ENCODE measurements around the gene TCOF1. TPM values are rescaled to one million over a fixed set of nuclear protein-coding genes. Genes with fewer than 3 reads are reported as not detected.

The TCOF1 gene
- total RNA-seq, 2 donors from 2014 or later = 17.3 to 68.5 TPM

GRCh38 chr5:150386024-150386855 is 28.7 kb downstream of the TCOF1 start:
- no peak for DNase-seq
- Histone ChIP-seq H3K27me3 (no peaks in the 10 kb centered on the region), H3K4me3 (no peak overlapping the region), H3K36me3 (peaks cover 5% of the 10 kb centered on the region), H3K4me1 (no peaks in the 10 kb centered on the region), H3K27ac (no peak overlapping the region), H3K9me3 (no peaks in the 10 kb centered on the region), H3K9ac (ENCODE audit: low read depth in 2 of 2, low read length in 2 of 2) (peak overlapping the region in 1 of 2 donors; percentile 2)
- intact Hi-C loops (cut with DNase I) = no loop called here
- TF ChIP-seq, protein P1, sequence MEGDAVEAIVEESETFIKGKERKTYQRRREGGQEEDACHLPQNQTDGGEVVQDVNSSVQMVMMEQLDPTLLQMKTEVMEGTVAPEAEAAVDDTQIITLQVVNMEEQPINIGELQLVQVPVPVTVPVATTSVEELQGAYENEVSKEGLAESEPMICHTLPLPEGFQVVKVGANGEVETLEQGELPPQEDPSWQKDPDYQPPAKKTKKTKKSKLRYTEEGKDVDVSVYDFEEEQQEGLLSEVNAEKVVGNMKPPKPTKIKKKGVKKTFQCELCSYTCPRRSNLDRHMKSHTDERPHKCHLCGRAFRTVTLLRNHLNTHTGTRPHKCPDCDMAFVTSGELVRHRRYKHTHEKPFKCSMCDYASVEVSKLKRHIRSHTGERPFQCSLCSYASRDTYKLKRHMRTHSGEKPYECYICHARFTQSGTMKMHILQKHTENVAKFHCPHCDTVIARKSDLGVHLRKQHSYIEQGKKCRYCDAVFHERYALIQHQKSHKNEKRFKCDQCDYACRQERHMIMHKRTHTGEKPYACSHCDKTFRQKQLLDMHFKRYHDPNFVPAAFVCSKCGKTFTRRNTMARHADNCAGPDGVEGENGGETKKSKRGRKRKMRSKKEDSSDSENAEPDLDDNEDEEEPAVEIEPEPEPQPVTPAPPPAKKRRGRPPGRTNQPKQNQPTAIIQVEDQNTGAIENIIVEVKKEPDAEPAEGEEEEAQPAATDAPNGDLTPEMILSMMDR (IDR thresholded peaks at IDR 0.05) = no peak

DNA sequence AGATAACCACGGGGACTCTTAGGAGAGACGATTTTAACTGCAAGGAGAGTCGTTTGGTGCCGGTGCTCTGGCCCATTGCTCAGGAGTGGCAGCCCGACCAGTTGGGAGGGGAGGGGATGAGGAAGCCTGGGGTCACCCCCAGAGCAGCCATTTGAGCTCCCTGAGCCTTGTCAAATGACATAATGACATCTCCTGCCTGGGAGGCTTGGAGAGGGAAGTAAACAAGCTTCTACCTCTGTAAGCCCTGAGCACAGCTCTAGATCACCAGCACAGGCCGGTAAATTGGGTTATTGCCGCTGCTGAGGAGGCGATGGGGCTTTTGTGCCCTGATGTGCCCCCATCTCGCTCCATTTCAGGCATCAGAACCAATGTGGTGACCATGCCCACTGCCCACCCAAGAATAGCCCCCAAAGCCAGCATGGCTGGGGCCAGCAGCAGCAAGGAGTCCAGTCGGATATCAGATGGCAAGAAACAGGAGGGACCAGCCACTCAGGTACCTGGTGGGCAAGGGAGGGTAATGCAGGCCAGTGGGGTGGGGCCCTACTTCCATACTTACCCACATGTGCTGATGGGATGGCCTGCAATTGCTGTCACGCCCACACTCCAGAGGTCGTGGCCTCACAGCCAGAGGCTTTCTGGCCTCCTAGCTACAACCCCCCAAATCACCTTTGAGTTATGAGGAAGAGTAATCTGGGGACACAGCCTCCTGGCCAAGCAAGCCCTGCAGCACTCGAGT is 32.2 kb downstream of the TCOF1 start:
- no peak overlapping the region for H3K27ac ChIP-seq
- no peaks in the 10 kb centered on the region for H3K27me3 ChIP-seq
- TF ChIP-seq, protein P1 (IDR thresholded peaks at IDR 0.05) = no peak
- intact Hi-C loops (cut with DNase I) = no loop called here
- DNase-seq = no peak
- H3K4me3 ChIP-seq = no peak overlapping the region
- H3K36me3 ChIP-seq = peaks cover 5% of the 10 kb centered on the region
- no peaks in the 10 kb centered on the region for H3K9me3 ChIP-seq
- no peak overlapping the region for H3K9ac ChIP-seq (ENCODE audit: low read depth in 2 of 2, low read length in 2 of 2)
- no peaks in the 10 kb centered on the region for H3K4me1 ChIP-seq

- Histone ChIP-seq H3K9ac (ENCODE audit: low read depth in 2 of 2, low read length in 2 of 2) (no peak overlapping the region), H3K9me3 (no peaks in the 10 kb centered on the region), H3K4me3 (no peak overlapping the region), H3K27me3 (no peaks in the 10 kb centered on the region), H3K4me1 (no peaks in the 10 kb centered on the region), H3K27ac (no peak overlapping the region), H3K36me3 (peaks cover 5% of the 10 kb centered on the region)
- TF ChIP-seq, protein P1 (IDR thresholded peaks at IDR 0.05) = no peak
- intact Hi-C loops (cut with DNase I) = no loop called here
- DNase-seq = no peak
These were observed 33.8 kb downstream of the TCOF1 start for GRCh38 chr5:150391064-150391834.

- Histone ChIP-seq H3K9ac (ENCODE audit: low read depth in 2 of 2, low read length in 2 of 2) (no peak overlapping the region), H3K9me3 (no peaks in the 10 kb centered on the region), H3K36me3 (peaks cover 5% of the 10 kb centered on the region), H3K4me1 (no peaks in the 10 kb centered on the region), H3K4me3 (no peak overlapping the region), H3K27me3 (no peaks in the 10 kb centered on the region), H3K27ac (no peak overlapping the region)
- intact Hi-C loops (cut with DNase I) = no loop called here
- DNase-seq = no peak
- TF ChIP-seq, protein P1 (IDR thresholded peaks at IDR 0.05) = no peak
These were observed 34.5 kb downstream of the TCOF1 start for GRCh38 chr5:150391986-150392385.

- Histone ChIP-seq H3K9ac (ENCODE audit: low read depth in 2 of 2, low read length in 2 of 2) (no peak overlapping the region), H3K9me3 (no peaks in the 10 kb centered on the region), H3K4me1 (no peaks in the 10 kb centered on the region), H3K36me3 (peaks cover 5% of the 10 kb centered on the region), H3K27me3 (no peaks in the 10 kb centered on the region), H3K4me3 (no peak overlapping the region), H3K27ac (no peak overlapping the region)
- TF ChIP-seq, protein P1 (IDR thresholded peaks at IDR 0.05) = no peak
- DNase-seq = no peak
- intact Hi-C loops (cut with DNase I) = no loop called here
These were observed 35.2 kb downstream of the TCOF1 start for GRCh38 chr5:150392680-150393079.

Measured in colonic mucosa (tissue), 4 donors.